ENCODE data around the gene COG3.

Gene COG3

GRCh38 chr13:45448965-45449559 is 15.7 kb upstream of the COG3 start:
- DNase-seq = no peak

GRCh38 chr13:45451282-45451681 is 13.5 kb upstream of the COG3 start:
- DNase-seq = no peak

- DNase-seq = no peak
These were observed 10.5 kb upstream of the COG3 start for GRCh38 chr13:45454204-45454603.

GRCh38 chr13:45456196-45456972 is 8.4 kb upstream of the COG3 start:
- DNase-seq = no peak

- no peak for DNase-seq
These were observed 525 bp upstream of the COG3 start for GRCh38 chr13:45464141-45464686.

GRCh38 chr13:45466359-45466758 is 1.6 kb downstream of the COG3 start:
- DNase-seq = no peak

GRCh38 chr13:45468635-45469034 is 3.9 kb downstream of the COG3 start:
- DNase-seq = peak; percentile 67

- no peak for DNase-seq
These were observed 7.5 kb downstream of the COG3 start for GRCh38 chr13:45472171-45472705.

- DNase-seq = peak; percentile 1
These were observed 8.9 kb downstream of the COG3 start for GRCh38 chr13:45473627-45474026.

- DNase-seq = no peak
These were observed 10.1 kb downstream of the COG3 start for GRCh38 chr13:45474584-45475454.

GRCh38 chr13:45479661-45480060 is 14.9 kb downstream of the COG3 start:
- no peak for DNase-seq

GRCh38 chr13:45481688-45482087 is 16.9 kb downstream of the COG3 start:
- no peak for DNase-seq

- no peak for DNase-seq
These were observed 17.9 kb downstream of the COG3 start for GRCh38 chr13:45482571-45483173.

- DNase-seq = no peak
These were observed 22.9 kb downstream of the COG3 start for GRCh38 chr13:45487604-45488003.

GRCh38 chr13:45490068-45490467 is 25.3 kb downstream of the COG3 start:
- peak; percentile 0 for DNase-seq

- DNase-seq = no peak
These were observed 27.8 kb downstream of the COG3 start for GRCh38 chr13:45492538-45492937.

- no peak for DNase-seq
These were observed 32.2 kb downstream of the COG3 start for GRCh38 chr13:45496942-45497341.

- no peak for DNase-seq
These were observed 35.9 kb downstream of the COG3 start for GRCh38 chr13:45500492-45501174.

GRCh38 chr13:45501175-45501526 is 36.4 kb downstream of the COG3 start:
- DNase-seq = no peak

GRCh38 chr13:45503658-45504057 is 38.9 kb downstream of the COG3 start:
- no peak for DNase-seq

GRCh38 chr13:45506811-45507210 is 42.1 kb downstream of the COG3 start:
- no peak for DNase-seq

GRCh38 chr13:45508776-45509175 is 44.0 kb downstream of the COG3 start:
- DNase-seq = peak; percentile 15

All from NCI-H69 (cell line).